GM18873 (cell line): ENCODE results near the gene MPP2.
"Not testable (repeated sequence)": the region's sequence is repeated elsewhere in the genome, so short reads cannot be mapped to it uniquely, and the experiment has no call there.

Source experiments
- ATAC-seq: cut with Tn5 transposase; IDR thresholded peaks from one replicate; pipeline ENCODE4 v1.9.1; 2021; ENCODE audit warnings: mild to moderate bottlenecking, moderate library complexity, moderate number of reproducible peaks; ENCODE audit not compliant: unreplicated experiment, low FRiP score

Gene MPP2

GRCh38 chr17:43905400-43905984 lies 1.8 kb downstream of the MPP2 start:
- no peak for ATAC-seq

- no peak for ATAC-seq
Measured at GRCh38 chr17:43901861-43902589, 5.3 kb downstream of the MPP2 start.

GRCh38 chr17:43900858-43901754 lies 6.2 kb downstream of the MPP2 start:
- no peak for ATAC-seq

GRCh38 chr17:43900183-43900857 lies 7.0 kb downstream of the MPP2 start:
- ATAC-seq, result no peak

GRCh38 chr17:43898446-43898845 lies 8.9 kb downstream of the MPP2 start:
- ATAC-seq, result no peak

GRCh38 chr17:43897831-43898230 lies 9.5 kb downstream of the MPP2 start:
- no peak for ATAC-seq

- ATAC-seq, result not testable (repeated sequence)
Measured at GRCh38 chr17:43894494-43894893, 12.8 kb downstream of the MPP2 start.

GRCh38 chr17:43892647-43892952 lies 14.7 kb downstream of the MPP2 start:
- ATAC-seq, result no peak

- no peak for ATAC-seq
Measured at GRCh38 chr17:43891851-43892646, 15.3 kb downstream of the MPP2 start.

- ATAC-seq, result no peak
Measured at GRCh38 chr17:43890240-43890639, 17.1 kb downstream of the MPP2 start.

- ATAC-seq, result no peak
Measured at GRCh38 chr17:43888548-43888947, 18.8 kb downstream of the MPP2 start.

- no peak for ATAC-seq
Measured at GRCh38 chr17:43882761-43883415, 24.4 kb downstream of the MPP2 start.

- ATAC-seq, result no peak
Measured at GRCh38 chr17:43881758-43882505, 25.4 kb downstream of the MPP2 start.

GRCh38 chr17:43881181-43881580 lies 26.2 kb downstream of the MPP2 start:
- ATAC-seq, result no peak

- no peak for ATAC-seq
Measured at GRCh38 chr17:43880420-43880991, 26.8 kb downstream of the MPP2 start.

GRCh38 chr17:43879723-43880419 lies 27.5 kb downstream of the MPP2 start:
- no peak for ATAC-seq

- ATAC-seq, result no peak
Measured at GRCh38 chr17:43878260-43879175, 28.8 kb downstream of the MPP2 start.
